HUES6 (cell line): ENCODE results near the gene IRF1.
"Not testable (repeated sequence)": the region's sequence is repeated elsewhere in the genome, so short reads cannot be mapped to it uniquely, and the experiment has no call there.

Source experiments
- H3K27ac ChIP-seq: 2 replicates; pipeline ENCODE4 v1.7.0; 2013; ENCODE audit warnings: low read depth, mild to moderate bottlenecking, low read length, inconsistent platforms
- H3K27me3 ChIP-seq: 2 replicates; pipeline ENCODE4 v1.6.1; 2013; ENCODE audit warnings: low read length; ENCODE audit not compliant: control insufficient read depth, insufficient read depth
- H3K36me3 ChIP-seq: 2 replicates; pipeline ENCODE4 v1.6.1; 2013; ENCODE audit warnings: low read length; ENCODE audit not compliant: control insufficient read depth, insufficient read depth
- H3K4me1 ChIP-seq: 2 replicates; pipeline ENCODE4 v1.6.1; 2013; ENCODE audit warnings: low read length; ENCODE audit not compliant: control insufficient read depth, insufficient read depth
- H3K4me3 ChIP-seq: 2 replicates; pipeline ENCODE4 v1.5.1; 2013; ENCODE audit warnings: low read depth, low read length
- H3K9ac ChIP-seq: one replicate; pipeline ENCODE4 v1.6.1; 2013; ENCODE audit warnings: mild to moderate bottlenecking, low read length
- H3K9me3 ChIP-seq: 2 replicates; pipeline ENCODE4 v1.6.1; 2013; ENCODE audit warnings: low read depth, low read length; ENCODE audit not compliant: control insufficient read depth, insufficient read depth

IRF1 gene

DNA sequence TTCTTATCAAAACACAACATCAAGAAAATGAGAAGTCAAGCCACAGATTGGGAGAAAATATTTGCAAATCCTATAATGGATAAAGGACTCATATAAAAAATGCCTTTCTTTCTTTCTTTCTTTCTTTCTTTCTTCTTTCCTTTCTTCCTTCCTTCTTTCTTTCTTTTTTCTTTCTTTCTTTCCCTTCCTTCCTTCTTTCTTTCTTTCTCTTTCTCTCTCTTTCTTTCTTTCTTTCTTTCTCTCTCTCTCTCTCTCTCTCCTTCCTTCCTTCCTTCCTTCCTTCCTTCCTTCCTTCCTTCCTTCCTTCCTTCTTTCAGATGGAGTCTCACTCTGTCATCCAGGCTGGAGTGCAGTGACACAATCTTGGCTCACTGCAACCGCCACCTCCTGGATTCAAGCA is 31.5 kb upstream of the IRF1 start:
- H3K4me1 ChIP-seq, H3K27me3 ChIP-seq, H3K4me3 ChIP-seq: not testable (repeated sequence)

DNA sequence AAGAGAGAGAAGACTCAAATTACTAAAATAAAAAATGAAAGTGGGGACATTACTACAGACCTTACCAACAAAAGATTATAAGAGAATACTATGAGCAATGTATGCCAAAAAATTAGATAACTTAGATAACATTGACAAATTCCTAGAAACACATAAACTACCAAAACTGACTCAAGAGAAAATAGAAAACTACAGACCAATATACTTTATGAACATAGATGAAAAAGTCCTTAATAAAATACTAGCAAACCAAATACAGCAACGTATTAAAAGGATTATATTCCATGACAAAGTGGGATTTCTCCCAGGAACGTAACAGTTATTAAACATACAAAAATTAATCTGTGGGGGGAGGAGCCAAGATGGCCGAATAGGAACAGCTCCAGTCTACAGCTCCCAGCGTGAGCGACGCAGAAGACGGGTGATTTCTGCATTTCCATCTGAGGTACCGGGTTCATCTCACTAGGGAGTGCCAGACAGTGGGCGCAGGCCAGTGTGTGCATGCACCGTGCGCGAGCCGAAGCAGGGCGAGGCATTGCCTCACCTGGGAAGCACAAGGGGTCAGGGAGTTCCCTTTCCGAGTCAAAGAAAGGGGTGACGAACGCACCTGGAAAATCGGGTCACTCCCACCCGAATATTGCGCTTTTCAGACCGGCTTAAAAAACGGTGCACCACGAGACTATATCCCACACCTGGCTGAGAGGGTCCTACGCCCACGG is 23.2 kb upstream of the IRF1 start:
- H3K27me3 ChIP-seq, H3K9ac ChIP-seq, H3K36me3 ChIP-seq, H3K27ac ChIP-seq, H3K4me1 ChIP-seq: not testable (repeated sequence)
- peak overlapping the region; percentile 5; the same call in 1 of the 2 replicates for H3K4me3 ChIP-seq
- H3K9me3 ChIP-seq, result peaks cover 15% of the 10 kb centered on the region

More for the DNA sequence above, 31.5 kb upstream of the IRF1 start:
- H3K9ac ChIP-seq, H3K9me3 ChIP-seq, H3K27ac ChIP-seq, H3K36me3 ChIP-seq: not testable (repeated sequence)

DNA sequence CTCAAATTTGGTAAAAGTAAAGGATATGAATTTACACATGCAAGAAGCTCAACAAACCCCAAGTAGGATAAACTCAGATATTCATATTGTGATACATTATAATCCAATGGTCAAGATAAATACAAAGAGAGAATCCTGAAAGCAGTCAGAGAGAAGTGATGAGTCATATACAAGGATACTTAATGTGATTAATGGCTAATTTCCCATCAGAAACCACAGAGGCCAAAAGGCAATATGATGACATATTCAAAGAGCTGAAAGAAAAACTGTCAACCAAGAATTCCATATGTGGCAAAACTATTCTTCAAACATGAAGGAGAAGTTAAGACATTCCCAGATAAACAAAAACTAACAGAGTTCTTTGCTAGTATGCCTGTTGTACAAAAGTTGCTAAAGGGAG is 19.5 kb upstream of the IRF1 start:
- H3K36me3 ChIP-seq, result no peaks in the 10 kb centered on the region
- H3K9me3 ChIP-seq, result peaks cover 15% of the 10 kb centered on the region
- no peak overlapping the region for H3K4me3 ChIP-seq
- H3K27ac ChIP-seq, result no peak overlapping the region
- no peaks in the 10 kb centered on the region for H3K4me1 ChIP-seq
- H3K9ac ChIP-seq, result no peak overlapping the region
- H3K27me3 ChIP-seq, result no peaks in the 10 kb centered on the region

DNA sequence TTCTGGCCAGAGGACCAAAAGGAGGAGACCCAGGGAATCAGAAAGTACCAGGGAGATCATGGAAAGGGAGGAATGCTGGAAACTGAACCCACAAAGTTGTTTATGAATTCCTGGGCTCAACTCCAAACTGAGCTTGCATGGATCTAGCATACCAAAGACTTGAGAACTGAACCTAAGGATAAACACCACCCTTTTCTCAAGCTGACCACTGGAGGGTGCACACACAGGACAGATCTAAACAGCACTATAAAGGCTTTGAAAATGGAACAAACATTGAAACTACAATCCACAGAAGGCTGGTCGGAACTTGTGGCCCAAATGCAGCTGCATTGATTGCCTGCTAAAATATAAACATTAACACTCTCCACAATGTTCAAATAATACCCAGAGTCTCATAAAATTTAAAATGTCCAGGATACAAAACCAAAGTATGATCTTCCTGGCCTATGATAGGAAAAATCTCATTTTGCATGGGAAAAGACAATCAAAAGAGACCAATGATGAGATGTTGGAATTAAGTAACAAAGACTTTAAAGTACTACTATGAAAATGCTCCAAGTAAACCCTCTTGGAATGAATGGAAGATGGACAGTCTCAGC is 15.6 kb upstream of the IRF1 start:
- H3K27ac ChIP-seq, result no peak overlapping the region
- H3K4me3 ChIP-seq, result no peak overlapping the region
- H3K9me3 ChIP-seq, result peaks cover 5% of the 10 kb centered on the region; the same call in 1 of the 2 replicates
- H3K36me3 ChIP-seq, result no peaks in the 10 kb centered on the region
- H3K27me3 ChIP-seq, result no peaks in the 10 kb centered on the region
- no peak overlapping the region for H3K9ac ChIP-seq
- H3K4me1 ChIP-seq, result no peaks in the 10 kb centered on the region

DNA sequence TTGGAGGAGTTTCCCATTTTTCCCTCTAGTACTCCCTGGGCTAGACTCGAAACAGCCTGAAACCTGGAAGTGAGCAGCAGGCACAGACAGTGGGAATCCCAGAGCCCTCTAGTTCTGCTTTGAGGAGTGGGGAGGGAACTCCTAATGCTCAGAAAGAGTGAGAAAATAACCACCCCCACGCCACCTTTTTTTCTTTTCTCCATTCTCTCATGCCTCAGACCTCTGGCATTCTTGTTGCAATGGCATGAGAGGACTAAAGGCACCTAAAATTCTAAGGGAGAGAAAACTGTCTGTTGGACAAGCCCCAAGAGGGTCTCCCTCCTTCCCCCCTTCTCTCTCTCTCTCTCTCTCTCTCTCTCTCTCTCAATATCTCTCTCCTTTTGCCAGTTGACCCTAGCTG is 15.1 kb upstream of the IRF1 start:
- H3K9ac ChIP-seq, result no peak overlapping the region
- peaks cover 5% of the 10 kb centered on the region; the same call in 1 of the 2 replicates for H3K9me3 ChIP-seq
- H3K27me3 ChIP-seq, result no peaks in the 10 kb centered on the region
- no peak overlapping the region for H3K27ac ChIP-seq
- H3K36me3 ChIP-seq, result no peaks in the 10 kb centered on the region
- H3K4me3 ChIP-seq, result no peak overlapping the region
- H3K4me1 ChIP-seq, result 0 out of 2 replicates have a peak, but pooled peaks cover 2% of the 10 kb centered on the region

DNA sequence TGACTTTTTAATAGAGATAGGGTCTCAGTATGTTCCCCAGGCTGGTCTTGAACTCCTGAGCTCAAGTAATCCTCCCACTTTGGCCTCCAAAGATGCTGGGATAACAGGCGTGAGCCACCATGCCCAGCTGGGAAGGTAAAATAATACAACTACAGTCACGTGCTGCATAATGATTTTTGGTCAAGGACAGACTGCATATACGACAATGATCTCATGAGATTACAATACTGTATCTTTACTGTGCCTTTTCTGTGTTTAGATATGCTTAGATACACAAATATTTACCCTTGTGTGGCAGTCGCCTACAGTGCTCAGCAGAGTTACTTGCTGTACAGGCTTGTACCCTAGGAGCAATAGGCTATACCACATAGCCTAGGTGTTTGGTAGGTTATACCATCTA is 14.2 kb upstream of the IRF1 start:
- Histone ChIP-seq H3K36me3 (no peaks in the 10 kb centered on the region), H3K27ac (no peak overlapping the region), H3K27me3 (no peaks in the 10 kb centered on the region), H3K4me3 (no peak overlapping the region), H3K9me3 (no peaks in the 10 kb centered on the region), H3K4me1 (0 out of 2 replicates have a peak, but pooled peaks cover 2% of the 10 kb centered on the region), H3K9ac (no peak overlapping the region)

DNA sequence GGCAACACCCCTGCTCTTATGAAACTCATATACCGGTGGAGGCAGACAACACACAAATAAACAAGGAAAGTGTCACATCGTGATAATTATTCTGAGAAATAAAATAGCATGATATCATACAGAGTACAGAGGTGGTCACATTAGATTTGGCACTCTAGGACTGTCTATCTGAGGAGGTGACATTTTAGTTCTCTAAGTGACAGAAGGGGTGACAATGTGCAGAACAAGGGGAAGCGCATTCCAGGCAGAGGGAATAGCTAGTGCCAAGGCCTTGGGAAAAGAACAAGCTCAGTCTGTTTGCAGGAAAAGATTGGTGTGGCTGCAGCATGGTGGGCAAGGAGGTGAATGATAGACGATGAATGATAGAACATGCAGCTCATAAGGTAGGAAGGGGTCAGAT is 12.7 kb upstream of the IRF1 start:
- no peaks in the 10 kb centered on the region for H3K9me3 ChIP-seq
- H3K4me3 ChIP-seq, result no peak overlapping the region
- no peaks in the 10 kb centered on the region for H3K36me3 ChIP-seq
- H3K27ac ChIP-seq, result no peak overlapping the region
- H3K27me3 ChIP-seq, result no peaks in the 10 kb centered on the region
- H3K4me1 ChIP-seq, result 0 out of 2 replicates have a peak, but pooled peaks cover 2% of the 10 kb centered on the region
- H3K9ac ChIP-seq, result no peak overlapping the region

DNA sequence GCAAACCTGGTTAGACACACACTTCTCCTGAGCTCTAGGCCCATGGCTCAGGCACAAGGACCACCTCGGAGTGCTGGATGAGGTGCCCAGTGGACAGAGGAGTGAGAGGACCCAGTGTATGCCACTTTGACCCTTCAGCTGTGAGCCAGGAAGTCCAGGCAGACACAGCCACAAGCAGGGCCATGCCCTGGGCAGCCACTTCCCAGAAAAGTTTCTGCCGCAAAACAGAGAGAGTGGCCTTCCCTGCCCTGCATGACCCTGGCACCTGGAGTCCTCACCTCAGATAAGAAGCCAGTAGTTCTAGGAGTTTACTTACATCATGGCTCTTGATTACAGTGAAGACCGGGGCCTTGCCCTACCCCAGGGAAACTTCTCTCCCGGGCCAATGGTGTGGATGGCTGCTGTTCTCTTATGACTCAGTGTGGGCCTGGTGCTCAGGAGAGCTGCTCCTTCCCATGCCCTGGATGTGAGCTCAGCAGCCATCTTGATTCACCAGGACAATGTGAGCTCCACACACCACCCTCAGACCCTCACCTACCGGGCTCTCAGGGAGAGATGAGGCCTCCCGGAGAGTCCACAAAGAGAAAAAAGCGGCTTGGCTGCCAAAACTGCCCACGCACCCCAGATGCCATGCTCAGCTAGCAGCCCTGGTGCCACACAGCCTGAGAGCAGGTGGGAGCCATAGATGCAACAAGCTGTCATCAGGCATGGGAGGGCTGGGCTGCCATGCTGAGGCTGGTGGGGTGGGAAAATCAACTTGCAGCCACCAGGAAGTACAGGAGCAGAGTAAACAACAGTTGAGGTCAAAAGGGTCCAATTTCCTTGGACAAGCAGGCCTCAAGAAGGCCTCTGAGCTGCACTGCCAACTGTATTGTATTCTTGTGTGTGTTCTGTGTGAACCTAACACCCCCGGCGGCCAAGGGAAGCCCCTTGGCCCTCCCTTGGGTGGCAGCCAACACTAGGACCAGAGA is 11.7 kb upstream of the IRF1 start:
- Histone ChIP-seq H3K36me3 (no peaks in the 10 kb centered on the region), H3K4me3 (no peak overlapping the region), H3K4me1 (peaks cover 11% of the 10 kb centered on the region), H3K9me3 (no peaks in the 10 kb centered on the region), H3K27me3 (no peaks in the 10 kb centered on the region), H3K27ac (no peak overlapping the region), H3K9ac (no peak overlapping the region)

DNA sequence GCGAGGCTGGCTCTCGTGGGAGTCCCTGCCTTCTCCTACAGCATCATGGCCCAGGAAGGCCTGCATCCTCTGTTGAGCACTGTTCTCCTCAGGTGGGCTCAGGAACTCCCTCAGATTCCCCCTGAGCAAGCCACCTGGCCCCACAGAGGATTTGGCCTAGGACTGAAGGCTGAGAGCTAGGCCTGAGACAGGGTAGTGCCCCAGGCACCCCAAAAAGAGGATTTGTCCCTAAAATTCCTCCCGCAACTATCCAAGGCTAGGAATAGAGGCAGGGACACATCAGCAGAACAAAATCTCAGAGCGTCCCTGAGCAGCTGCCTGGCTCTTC is 11.0 kb upstream of the IRF1 start:
- H3K36me3 ChIP-seq, result no peaks in the 10 kb centered on the region
- peaks cover 14% of the 10 kb centered on the region for H3K4me1 ChIP-seq
- H3K4me3 ChIP-seq, result no peak overlapping the region
- H3K9ac ChIP-seq, result no peak overlapping the region
- H3K27ac ChIP-seq, result no peak overlapping the region
- H3K27me3 ChIP-seq, result no peaks in the 10 kb centered on the region
- no peaks in the 10 kb centered on the region for H3K9me3 ChIP-seq

DNA sequence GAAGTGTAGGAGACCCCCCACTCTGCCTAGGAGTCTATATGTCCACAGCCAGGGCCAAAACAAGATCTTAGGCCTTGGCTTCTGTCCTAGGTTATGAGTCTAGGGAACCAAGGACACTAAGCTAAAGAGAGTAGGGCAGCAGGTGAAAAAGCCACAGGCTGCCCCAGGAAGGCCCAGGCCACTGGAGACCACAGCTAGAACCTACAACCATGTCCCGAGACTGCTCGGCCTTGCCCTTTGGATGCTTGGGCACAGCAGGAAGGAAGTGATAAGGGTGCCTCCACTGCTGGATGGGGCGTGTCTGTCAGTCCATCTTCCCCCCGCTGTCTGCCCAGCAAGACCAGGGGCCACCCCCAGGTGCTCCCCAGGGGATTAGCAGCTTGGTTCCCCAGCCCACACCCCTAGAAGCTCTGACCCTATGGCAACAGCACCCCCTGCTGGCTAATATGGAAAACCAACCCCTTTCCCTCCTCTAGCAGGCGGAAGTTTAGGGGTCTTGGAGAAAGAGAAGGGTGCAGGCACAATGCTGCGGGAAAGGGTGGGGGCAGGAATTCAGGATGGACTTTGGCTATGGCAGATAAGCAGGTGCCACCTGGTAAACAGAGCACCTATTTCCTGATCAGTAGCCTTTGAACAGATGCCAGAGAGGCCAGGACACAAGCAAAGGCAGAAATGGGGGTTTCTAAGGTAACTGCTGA is 10.5 kb upstream of the IRF1 start:
- Histone ChIP-seq H3K36me3 (no peaks in the 10 kb centered on the region), H3K27me3 (no peaks in the 10 kb centered on the region), H3K9ac (no peak overlapping the region), H3K4me3 (no peak overlapping the region), H3K4me1 (peaks cover 14% of the 10 kb centered on the region), H3K9me3 (no peaks in the 10 kb centered on the region), H3K27ac (no peak overlapping the region)
